Right atrium auricular region (tissue), 2 donors: ENCODE measurements around the gene DARS2. TPM values are rescaled to one million over a fixed set of nuclear protein-coding genes. Genes with fewer than 3 reads are reported as not detected.

Experiments used
- DNase-seq: peaks from one replicate; pipeline ENCODE4 v3.0.0-alpha.2; 2019; ENCODE audit warnings: low spot score
- H3K27ac ChIP-seq, 2 donors: fragments of 200-600 bp; sonication (generic); 1 replicate in 1 of 2; 2 replicates in 1 of 2; pipeline ENCODE4 v1.5.1; 2016 to 2019
- H3K27me3 ChIP-seq, 2 donors: fragments of 200-600 bp; sonication (generic); one replicate each; pipeline versions ENCODE4 v1.5.1 to v1.6.0; 2017 to 2019
- H3K36me3 ChIP-seq: fragments of 200-600 bp; sonication (generic); one replicate; pipeline ENCODE4 v1.5.1; 2016
- H3K4me1 ChIP-seq, 2 donors: fragments of 200-600 bp; sonication (generic); one replicate each; pipeline versions ENCODE4 v1.5.1 to v1.6.0; 2017 to 2019
- H3K4me3 ChIP-seq, 2 donors: fragments of 200-600 bp; sonication (generic); 1 replicate in 1 of 2; 2 replicates in 1 of 2; pipeline ENCODE4 v1.5.1; 2017 to 2019; ENCODE audit warnings: mild to moderate bottlenecking in 1 of 2, moderate library complexity in 1 of 2
- H3K9me3 ChIP-seq, 2 donors: fragments of 200-600 bp; sonication (generic); one replicate each; pipeline ENCODE4 v1.5.1; 2019
- total RNA-seq, 2 donors: library from RNA; depleted of rRNA; stranded (reverse); fragments of >200 nt; gene quantifications; one replicate each; pipeline ENCODE4 v1.1.0, GENCODE V29; 2016
- TF ChIP-seq, protein P1 (sequence below), 2 donors: fragments of 200-600 bp; sonication (generic); IDR thresholded peaks; one replicate each; pipeline ENCODE4 v1.5.1; 2019; ENCODE audit warnings: antibody characterized with exemption in 2 of 2

Gene DARS2
- total RNA-seq, 2 donors from 2014 or later = 11.2 to 13.9 TPM

DNA sequence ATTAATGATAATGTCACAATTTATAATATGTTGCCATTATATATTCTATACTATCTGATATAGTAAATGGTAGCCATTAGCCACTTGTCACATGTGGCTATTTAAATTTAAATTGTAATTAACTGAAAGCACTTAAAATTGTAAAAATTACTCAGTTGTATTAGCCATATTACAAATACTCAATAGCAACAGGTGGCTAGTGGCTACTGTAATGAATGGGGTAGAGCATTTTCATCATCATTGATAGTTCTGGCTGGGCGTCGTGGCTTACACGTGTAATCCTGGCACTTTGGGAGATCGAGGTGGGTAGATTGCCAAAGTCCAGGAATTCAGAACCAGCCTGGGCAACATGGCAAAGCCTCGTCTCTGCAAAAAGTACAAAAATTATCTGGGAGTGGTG is 60.2 kb downstream of the DARS2 start:
- no peak for DNase-seq
- Histone ChIP-seq H3K27ac (no peak overlapping the region), H3K36me3 (peaks cover 22% of the 10 kb centered on the region), H3K4me3 (no peak overlapping the region), H3K27me3 (no peaks in the 10 kb centered on the region), H3K9me3 (no peaks in the 10 kb centered on the region), H3K4me1 (no peaks in the 10 kb centered on the region)
- TF ChIP-seq, protein P1, sequence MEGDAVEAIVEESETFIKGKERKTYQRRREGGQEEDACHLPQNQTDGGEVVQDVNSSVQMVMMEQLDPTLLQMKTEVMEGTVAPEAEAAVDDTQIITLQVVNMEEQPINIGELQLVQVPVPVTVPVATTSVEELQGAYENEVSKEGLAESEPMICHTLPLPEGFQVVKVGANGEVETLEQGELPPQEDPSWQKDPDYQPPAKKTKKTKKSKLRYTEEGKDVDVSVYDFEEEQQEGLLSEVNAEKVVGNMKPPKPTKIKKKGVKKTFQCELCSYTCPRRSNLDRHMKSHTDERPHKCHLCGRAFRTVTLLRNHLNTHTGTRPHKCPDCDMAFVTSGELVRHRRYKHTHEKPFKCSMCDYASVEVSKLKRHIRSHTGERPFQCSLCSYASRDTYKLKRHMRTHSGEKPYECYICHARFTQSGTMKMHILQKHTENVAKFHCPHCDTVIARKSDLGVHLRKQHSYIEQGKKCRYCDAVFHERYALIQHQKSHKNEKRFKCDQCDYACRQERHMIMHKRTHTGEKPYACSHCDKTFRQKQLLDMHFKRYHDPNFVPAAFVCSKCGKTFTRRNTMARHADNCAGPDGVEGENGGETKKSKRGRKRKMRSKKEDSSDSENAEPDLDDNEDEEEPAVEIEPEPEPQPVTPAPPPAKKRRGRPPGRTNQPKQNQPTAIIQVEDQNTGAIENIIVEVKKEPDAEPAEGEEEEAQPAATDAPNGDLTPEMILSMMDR (IDR thresholded peaks at IDR 0.05) = no peak

DNA sequence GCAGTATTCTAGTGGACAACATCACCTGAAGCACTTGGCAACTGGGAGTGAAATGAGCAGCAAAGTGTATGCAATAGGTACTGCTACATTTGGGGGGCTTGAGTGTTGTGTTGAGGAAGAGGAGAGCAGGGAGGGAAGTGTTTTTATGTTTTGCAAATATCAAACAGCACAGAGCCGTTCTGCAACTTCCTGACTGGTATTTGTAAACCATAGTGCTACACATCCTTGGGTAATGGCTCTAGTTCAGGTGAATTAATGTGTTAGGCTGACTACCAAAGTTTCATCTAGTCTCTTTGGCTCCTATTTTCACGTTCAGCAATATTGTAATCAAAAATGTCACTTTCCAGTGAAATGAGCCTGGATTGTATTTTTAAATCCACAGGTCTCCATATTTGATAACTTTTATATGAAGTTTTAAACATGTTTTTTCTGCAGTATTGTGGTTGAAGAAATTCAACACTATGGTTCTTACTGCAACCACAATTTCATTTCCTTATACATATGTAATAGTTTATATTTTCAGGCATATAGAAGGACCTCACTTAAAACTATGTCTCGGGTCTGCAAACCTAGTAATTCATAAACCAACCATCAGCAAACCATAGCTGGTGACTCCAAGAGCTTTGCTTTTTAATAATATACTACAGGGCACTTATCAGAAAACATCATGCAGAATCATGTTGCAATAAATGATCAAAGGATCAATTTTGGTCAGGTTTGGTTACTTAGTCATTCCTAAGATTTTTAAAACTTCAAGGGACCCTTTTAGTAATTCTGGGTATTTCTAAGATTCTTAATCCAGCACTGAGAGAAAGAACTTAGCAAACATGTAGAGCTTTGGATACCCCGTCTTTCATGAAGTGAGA is 62.5 kb downstream of the DARS2 start:
- Histone ChIP-seq H3K27ac (no peak overlapping the region), H3K9me3 (no peaks in the 10 kb centered on the region), H3K4me1 (no peaks in the 10 kb centered on the region), H3K36me3 (peaks cover 18% of the 10 kb centered on the region), H3K4me3 (no peak overlapping the region), H3K27me3 (no peaks in the 10 kb centered on the region)
- no peak for DNase-seq
- TF ChIP-seq, protein P1 (IDR thresholded peaks at IDR 0.05) = no peak

DNA sequence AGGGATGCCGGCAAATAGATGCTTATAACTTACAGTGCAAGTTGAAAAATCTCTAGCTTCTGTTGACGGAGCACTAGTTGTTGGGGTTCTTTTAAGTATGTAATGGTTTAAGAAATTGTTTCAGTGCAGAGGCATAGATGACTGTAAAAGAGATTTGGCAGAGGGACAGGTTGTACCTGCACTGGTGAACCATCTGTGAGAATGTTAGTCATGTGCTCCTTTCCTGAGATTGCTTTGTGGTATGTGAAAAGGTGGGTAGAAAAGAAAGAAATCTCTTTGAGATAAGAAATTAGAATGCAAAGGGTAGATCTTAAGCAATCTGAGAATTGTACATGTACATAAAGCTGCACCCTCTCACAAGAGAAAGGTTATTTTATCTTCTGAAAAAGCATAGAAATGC is 63.2 kb downstream of the DARS2 start:
- Histone ChIP-seq H3K4me1 (no peaks in the 10 kb centered on the region), H3K36me3 (peaks cover 18% of the 10 kb centered on the region), H3K9me3 (no peaks in the 10 kb centered on the region), H3K4me3 (no peak overlapping the region), H3K27me3 (no peaks in the 10 kb centered on the region), H3K27ac (no peak overlapping the region)
- DNase-seq = no peak
- TF ChIP-seq, protein P1 (IDR thresholded peaks at IDR 0.05) = no peak

DNA sequence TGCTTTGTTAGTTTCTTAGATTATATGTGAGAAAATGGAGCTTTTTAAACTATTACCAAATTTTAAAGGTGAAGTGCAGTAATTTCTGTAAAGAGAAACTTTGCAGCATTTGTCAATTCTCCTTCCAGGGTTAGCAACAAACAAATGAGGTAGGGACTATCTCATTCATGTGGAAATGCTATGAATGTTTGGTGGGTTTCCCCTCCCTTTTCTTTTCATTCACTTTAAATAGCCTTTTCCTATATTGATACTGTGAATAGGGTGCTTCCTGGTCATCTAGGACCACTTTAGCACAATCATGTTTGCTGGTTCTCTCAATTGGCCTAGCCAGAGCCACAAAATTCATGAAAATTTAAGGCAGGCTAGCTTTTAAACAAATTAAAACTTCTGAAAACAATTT is 64.3 kb downstream of the DARS2 start:
- H3K27me3 ChIP-seq = no peaks in the 10 kb centered on the region
- TF ChIP-seq, protein P1 (IDR thresholded peaks at IDR 0.05) = no peak
- H3K36me3 ChIP-seq = peaks cover 16% of the 10 kb centered on the region
- no peaks in the 10 kb centered on the region for H3K9me3 ChIP-seq
- H3K4me1 ChIP-seq = no peaks in the 10 kb centered on the region
- H3K4me3 ChIP-seq = no peak overlapping the region
- H3K27ac ChIP-seq = no peak overlapping the region
- DNase-seq = no peak

DNA sequence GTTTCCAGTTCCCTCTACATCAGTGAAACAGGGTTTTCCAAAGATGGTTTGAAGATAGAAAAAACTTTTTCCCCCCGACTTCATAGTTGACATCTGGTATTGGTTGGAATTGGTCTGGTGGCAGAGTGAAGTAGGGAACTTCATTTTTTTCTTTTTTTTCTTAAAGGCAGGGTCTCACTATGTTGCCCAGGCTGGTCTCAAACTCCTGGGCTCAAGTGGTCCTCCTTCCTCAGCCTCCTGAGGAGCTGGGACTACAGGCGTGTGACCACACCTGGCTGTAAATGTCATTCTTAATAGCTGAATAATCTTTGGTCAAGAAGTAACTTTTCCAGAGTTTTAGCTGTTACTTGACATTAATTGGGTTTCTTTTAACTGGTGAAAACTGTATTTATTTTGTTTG is 65.4 kb downstream of the DARS2 start:
- Histone ChIP-seq H3K9me3 (no peaks in the 10 kb centered on the region), H3K27me3 (no peaks in the 10 kb centered on the region), H3K36me3 (peaks cover 16% of the 10 kb centered on the region), H3K4me3 (no peak overlapping the region), H3K4me1 (no peaks in the 10 kb centered on the region), H3K27ac (no peak overlapping the region)
- DNase-seq = no peak
- TF ChIP-seq, protein P1 (IDR thresholded peaks at IDR 0.05) = no peak

DNA sequence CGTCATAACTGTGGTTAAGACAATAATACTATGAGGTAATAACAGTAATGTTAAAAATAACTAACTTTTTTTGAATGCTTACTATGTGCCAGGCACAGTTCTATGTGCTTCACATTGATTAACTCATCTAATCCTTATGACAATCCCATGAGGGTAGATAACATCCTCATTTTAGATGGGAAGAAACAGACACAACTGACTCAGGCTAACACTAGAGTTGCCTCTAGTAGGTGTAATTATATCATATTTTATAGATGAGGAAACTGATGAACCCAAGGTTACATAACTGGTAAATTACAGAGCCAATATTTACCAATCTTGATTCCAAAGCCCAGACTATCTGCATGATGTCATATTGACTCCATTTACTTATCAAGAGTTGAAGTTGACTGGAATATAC is 69.1 kb downstream of the DARS2 start:
- no peak for DNase-seq
- no peaks in the 10 kb centered on the region for H3K27me3 ChIP-seq
- no peak overlapping the region for H3K4me3 ChIP-seq
- TF ChIP-seq, protein P1 (IDR thresholded peaks at IDR 0.05) = no peak
- no peaks in the 10 kb centered on the region for H3K4me1 ChIP-seq
- no peaks in the 10 kb centered on the region for H3K36me3 ChIP-seq
- H3K27ac ChIP-seq = no peak overlapping the region
- no peaks in the 10 kb centered on the region for H3K9me3 ChIP-seq
